Endothelial cell of umbilical vein (primary cell): Measurements from ENCODE around the gene TMEM40.

Experiments used
- CTCF ChIP-seq, 2 donors: IDR thresholded peaks; 1 replicate in 1 of 2; 2 replicates in 1 of 2; pipeline ENCODE4 v1.5.1; 2011; ENCODE audit warnings: low read length in 2 of 2, mild to moderate bottlenecking in 2 of 2, moderate library complexity in 2 of 2, control low read depth in 1 of 2, inconsistent platforms in 1 of 2, low read depth in 1 of 2; ENCODE audit not compliant: insufficient read depth in 1 of 2; ENCODE audit errors: extremely low read depth in 1 of 2
- EZH2 ChIP-seq: IDR thresholded peaks from 2 replicates; pipeline ENCODE4 v1.6.1; 2012; ENCODE audit warnings: borderline replicate concordance, low read depth, mild to moderate bottlenecking, moderate library complexity, low read length, inconsistent platforms; ENCODE audit not compliant: severe bottlenecking
- FOS ChIP-seq: IDR thresholded peaks from 2 replicates; pipeline ENCODE4 v1.6.1; 2011; ENCODE audit warnings: mild to moderate bottlenecking, low read length, moderate library complexity, borderline replicate concordance; ENCODE audit not compliant: insufficient read depth
- GATA2 ChIP-seq: IDR thresholded peaks from 2 replicates; pipeline ENCODE4 v1.7.0; 2011; ENCODE audit warnings: low read depth, mild to moderate bottlenecking, moderate library complexity, mixed read lengths, low read length; ENCODE audit not compliant: insufficient read length, insufficient read depth
- MYC ChIP-seq: IDR thresholded peaks from one replicate; pipeline ENCODE4 v1.6.1; 2011; ENCODE audit warnings: mild to moderate bottlenecking, low read depth, low read length
- POLR2A ChIP-seq: IDR thresholded peaks from 2 replicates; pipeline ENCODE4 v1.6.1; 2012; ENCODE audit warnings: low read depth, mild to moderate bottlenecking, control low read depth, low read length
- POLR2AphosphoS5 ChIP-seq: IDR thresholded peaks from 2 replicates; pipeline ENCODE4 v1.6.1; 2012; ENCODE audit warnings: low read depth, mild to moderate bottlenecking, control low read depth, low read length, moderate library complexity; ENCODE audit not compliant: insufficient read depth

- TF ChIP-seq CTCF (IDR thresholded peaks at IDR 0.05; ENCODE audit: extremely low read depth in 1 of 2, insufficient read depth in 1 of 2, low read depth in 1 of 2, low read length in 2 of 2) (no peak), FOS (no peak), POLR2AphosphoS5 (no peak), POLR2A (no peak), EZH2 (no peak), GATA2 (no peak), MYC (no peak)
Observed at GRCh38 chr3:12722226-12722625, 36.8 kb downstream of the TMEM40 start.
